A673 (cell line): ENCODE data around the gene PTK6.

Source experiments
- CTCF ChIP-seq: fragments of 300-800, 200-600 bp; sonication (generic); conservative IDR thresholded peaks from 2 replicates; pipeline ENCODE4 v1.5.1; 2017; ENCODE audit warnings: low read depth, mild to moderate bottlenecking, antibody characterized with exemption, low read length, moderate library complexity, mixed read lengths
- EZH2 ChIP-seq: fragments of 200-600 bp; sonication (generic); IDR thresholded peaks from 2 replicates; pipeline ENCODE4 v1.6.1; 2017; ENCODE audit warnings: borderline replicate concordance, low read depth, mild to moderate bottlenecking, mixed read lengths, antibody characterized with exemption, low read length; ENCODE audit not compliant: poor library complexity, severe bottlenecking

GRCh38 chr20:63487116-63487764 is 49.9 kb downstream of the PTK6 start:
- TF ChIP-seq EZH2 (no peak), CTCF (no peak)
